AG04450 (cell line): ENCODE data around the gene CMA1. TPM values are rescaled to one million over a fixed set of nuclear protein-coding genes. Genes with fewer than 3 reads are reported as not detected.

Source experiments
- CTCF ChIA-PET: fragments of 300-600, 350-600 bp; formaldehyde crosslinking; extraction: SDS; loops from one replicate; lab custom pipeline; 2022; ENCODE audit warnings: antibody characterized with exemption, inconsistent platforms; lab: Charles Lee
- POLR2A ChIA-PET: fragments of 350-600 bp; formaldehyde crosslinking; extraction: SDS; loops from one replicate; lab custom pipeline; 2021; ENCODE audit warnings: antibody characterized with exemption, inconsistent platforms; lab: Yijun Ruan, JAX
- DNase-seq: peaks from one replicate; pipeline ENCODE4 v3.0.0-alpha.2; 2011; ENCODE audit warnings: low read depth, low spot score
- H3K27ac ChIP-seq: one replicate; pipeline ENCODE4 v1.5.1; 2012; ENCODE audit warnings: low read depth, low read length, control low read depth
- H3K27me3 ChIP-seq: one replicate; pipeline ENCODE4 v1.6.0; 2012; ENCODE audit warnings: low read length; ENCODE audit not compliant: control insufficient read depth, insufficient read depth
- H3K4me3 ChIP-seq: 2 replicates; pipeline ENCODE4 v1.5.1; 2011; ENCODE audit warnings: mild to moderate bottlenecking, low read depth, low read length, control low read depth
- H3K9me3 ChIP-seq: 2 replicates; pipeline ENCODE4 v1.5.1; 2012; ENCODE audit warnings: low read length; ENCODE audit not compliant: control insufficient read depth, insufficient read depth
- polyA plus RNA-seq: library from polyadenylated mRNA; depleted of rRNA; stranded (reverse); fragments of >200 nt; gene quantifications from 2 replicates; pipeline ENCODE4 v1.2.3, GENCODE V29; 2011
- TF ChIP-seq, protein P1 (sequence below): IDR thresholded peaks from 2 replicates; pipeline ENCODE4 v1.5.1; 2011; ENCODE audit warnings: low read depth, low read length, control low read depth, inconsistent platforms

The CMA1 gene
- polyA plus RNA-seq, 1 experiment: not detected

DNA sequence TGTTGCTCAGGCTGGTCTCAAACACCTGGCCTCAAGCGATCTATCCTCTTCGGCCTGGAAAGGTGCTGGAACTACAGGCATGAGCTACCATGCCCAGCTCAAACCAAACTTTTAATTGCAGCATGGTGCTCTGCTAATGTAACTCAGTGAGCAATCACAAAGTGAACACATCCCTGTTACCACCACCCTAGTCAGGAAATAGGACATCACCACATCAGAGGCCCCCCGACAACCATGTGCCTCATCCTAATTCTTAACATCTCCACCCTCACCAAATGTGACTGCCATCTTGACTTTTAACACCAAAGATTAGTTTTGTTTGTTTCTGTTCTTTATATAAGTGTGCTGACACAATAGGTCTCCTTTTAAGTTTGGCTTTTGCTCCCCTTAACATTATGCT, 42.7 kb downstream of the CMA1 start:
- ChIA-PET POLR2A (no interaction called here), CTCF (interaction anchor here (0.5 kb wide), 1 partner anchor 91 kb away, joined by 4 read pairs; no protein-coding TSS in a partner anchor)
- Histone ChIP-seq H3K27me3 (no peaks in the 10 kb centered on the region), H3K4me3 (no peak overlapping the region), H3K27ac (no peak overlapping the region), H3K9me3 (no peaks in the 10 kb centered on the region)
- no peak for DNase-seq
- TF ChIP-seq, protein P1, sequence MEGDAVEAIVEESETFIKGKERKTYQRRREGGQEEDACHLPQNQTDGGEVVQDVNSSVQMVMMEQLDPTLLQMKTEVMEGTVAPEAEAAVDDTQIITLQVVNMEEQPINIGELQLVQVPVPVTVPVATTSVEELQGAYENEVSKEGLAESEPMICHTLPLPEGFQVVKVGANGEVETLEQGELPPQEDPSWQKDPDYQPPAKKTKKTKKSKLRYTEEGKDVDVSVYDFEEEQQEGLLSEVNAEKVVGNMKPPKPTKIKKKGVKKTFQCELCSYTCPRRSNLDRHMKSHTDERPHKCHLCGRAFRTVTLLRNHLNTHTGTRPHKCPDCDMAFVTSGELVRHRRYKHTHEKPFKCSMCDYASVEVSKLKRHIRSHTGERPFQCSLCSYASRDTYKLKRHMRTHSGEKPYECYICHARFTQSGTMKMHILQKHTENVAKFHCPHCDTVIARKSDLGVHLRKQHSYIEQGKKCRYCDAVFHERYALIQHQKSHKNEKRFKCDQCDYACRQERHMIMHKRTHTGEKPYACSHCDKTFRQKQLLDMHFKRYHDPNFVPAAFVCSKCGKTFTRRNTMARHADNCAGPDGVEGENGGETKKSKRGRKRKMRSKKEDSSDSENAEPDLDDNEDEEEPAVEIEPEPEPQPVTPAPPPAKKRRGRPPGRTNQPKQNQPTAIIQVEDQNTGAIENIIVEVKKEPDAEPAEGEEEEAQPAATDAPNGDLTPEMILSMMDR: no peak

- no peak for DNase-seq
- Histone ChIP-seq H3K27ac (no peak overlapping the region), H3K4me3 (no peak overlapping the region), H3K27me3 (no peaks in the 10 kb centered on the region), H3K9me3 (no peaks in the 10 kb centered on the region)
- ChIA-PET CTCF (no interaction called here), POLR2A (no interaction called here)
- TF ChIP-seq, protein P1: no peak
Measured at GRCh38 chr14:24463884-24464785, 43.9 kb downstream of the CMA1 start.

DNA sequence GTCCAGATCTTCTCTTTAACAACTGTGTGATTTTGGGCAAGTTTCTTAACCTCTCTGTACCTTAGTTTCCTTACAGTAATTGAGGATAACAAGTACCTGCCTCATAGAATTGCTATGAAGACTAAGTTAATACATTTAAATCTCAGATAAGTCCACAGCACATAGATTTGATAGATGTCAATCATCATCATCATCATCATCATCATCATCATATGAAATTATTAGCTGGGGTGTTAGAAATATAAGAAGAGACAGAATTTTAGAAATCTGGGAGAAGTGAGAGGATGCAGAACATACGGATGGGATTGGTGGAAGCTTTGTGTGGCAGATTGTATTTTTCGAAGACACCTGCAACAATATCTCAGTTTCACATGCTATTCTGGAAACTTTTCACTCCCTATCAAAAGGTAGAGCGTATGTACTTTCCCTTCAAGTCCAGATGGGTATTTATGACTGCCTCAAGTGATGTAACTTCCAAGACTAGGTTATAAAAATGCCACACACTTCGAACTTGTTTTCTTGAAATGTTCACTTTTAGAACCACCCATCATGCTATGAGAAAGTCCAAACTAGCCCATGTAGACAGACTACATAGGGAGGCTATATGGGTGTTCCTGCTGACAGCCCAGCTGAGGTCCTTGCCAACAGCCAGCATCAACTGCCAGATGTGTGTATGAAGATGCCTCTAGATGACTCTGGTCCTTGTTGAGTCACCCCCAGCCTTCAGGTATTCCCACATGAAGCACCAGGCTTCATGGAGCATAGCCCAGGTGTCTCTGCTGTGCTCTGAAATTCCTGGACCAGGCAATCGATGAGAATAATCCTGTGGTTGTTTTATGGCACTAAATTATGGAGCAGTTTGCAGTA, 44.8 kb downstream of the CMA1 start:
- Histone ChIP-seq H3K4me3 (no peak overlapping the region), H3K27me3 (no peaks in the 10 kb centered on the region), H3K9me3 (no peaks in the 10 kb centered on the region), H3K27ac (no peak overlapping the region)
- DNase-seq: no peak
- ChIA-PET CTCF (no interaction called here), POLR2A (no interaction called here)
- TF ChIP-seq, protein P1: no peak

GRCh38 chr14:24461336-24461735, 46.7 kb downstream of the CMA1 start:
- ChIA-PET POLR2A (no interaction called here), CTCF (no interaction called here)
- no peak overlapping the region for H3K4me3 ChIP-seq
- H3K27me3 ChIP-seq: no peaks in the 10 kb centered on the region
- no peaks in the 10 kb centered on the region for H3K9me3 ChIP-seq
- TF ChIP-seq, protein P1: no peak
- no peak overlapping the region for H3K27ac ChIP-seq
- no peak for DNase-seq

- Histone ChIP-seq H3K27me3 (no peaks in the 10 kb centered on the region), H3K9me3 (no peaks in the 10 kb centered on the region), H3K27ac (no peak overlapping the region), H3K4me3 (no peak overlapping the region)
- TF ChIP-seq, protein P1: no peak
- ChIA-PET POLR2A (no interaction called here), CTCF (no interaction called here)
- DNase-seq: no peak
Measured at GRCh38 chr14:24459331-24459730, 48.7 kb downstream of the CMA1 start.
